GM19023 (cell line): ENCODE data around the gene ZFHX3.
"Not testable (repeated sequence)": the region's sequence is repeated elsewhere in the genome, so short reads cannot be mapped to it uniquely, and the experiment has no call there.

Experiments
- ATAC-seq: cut with Tn5 transposase; IDR thresholded peaks from one replicate; pipeline ENCODE4 v1.9.1; 2021; ENCODE audit warnings: mild to moderate bottlenecking, moderate library complexity; ENCODE audit not compliant: unreplicated experiment

The ZFHX3 gene, protein sequence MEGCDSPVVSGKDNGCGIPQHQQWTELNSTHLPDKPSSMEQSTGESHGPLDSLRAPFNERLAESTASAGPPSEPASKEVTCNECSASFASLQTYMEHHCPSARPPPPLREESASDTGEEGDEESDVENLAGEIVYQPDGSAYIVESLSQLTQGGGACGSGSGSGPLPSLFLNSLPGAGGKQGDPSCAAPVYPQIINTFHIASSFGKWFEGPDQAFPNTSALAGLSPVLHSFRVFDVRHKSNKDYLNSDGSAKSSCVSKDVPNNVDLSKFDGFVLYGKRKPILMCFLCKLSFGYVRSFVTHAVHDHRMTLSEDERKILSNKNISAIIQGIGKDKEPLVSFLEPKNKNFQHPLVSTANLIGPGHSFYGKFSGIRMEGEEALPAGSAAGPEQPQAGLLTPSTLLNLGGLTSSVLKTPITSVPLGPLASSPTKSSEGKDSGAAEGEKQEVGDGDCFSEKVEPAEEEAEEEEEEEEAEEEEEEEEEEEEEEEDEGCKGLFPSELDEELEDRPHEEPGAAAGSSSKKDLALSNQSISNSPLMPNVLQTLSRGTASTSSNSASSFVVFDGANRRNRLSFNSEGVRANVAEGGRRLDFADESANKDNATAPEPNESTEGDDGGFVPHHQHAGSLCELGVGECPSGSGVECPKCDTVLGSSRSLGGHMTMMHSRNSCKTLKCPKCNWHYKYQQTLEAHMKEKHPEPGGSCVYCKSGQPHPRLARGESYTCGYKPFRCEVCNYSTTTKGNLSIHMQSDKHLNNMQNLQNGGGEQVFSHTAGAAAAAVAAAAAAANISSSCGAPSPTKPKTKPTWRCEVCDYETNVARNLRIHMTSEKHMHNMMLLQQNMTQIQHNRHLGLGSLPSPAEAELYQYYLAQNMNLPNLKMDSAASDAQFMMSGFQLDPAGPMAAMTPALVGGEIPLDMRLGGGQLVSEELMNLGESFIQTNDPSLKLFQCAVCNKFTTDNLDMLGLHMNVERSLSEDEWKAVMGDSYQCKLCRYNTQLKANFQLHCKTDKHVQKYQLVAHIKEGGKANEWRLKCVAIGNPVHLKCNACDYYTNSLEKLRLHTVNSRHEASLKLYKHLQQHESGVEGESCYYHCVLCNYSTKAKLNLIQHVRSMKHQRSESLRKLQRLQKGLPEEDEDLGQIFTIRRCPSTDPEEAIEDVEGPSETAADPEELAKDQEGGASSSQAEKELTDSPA (N-terminal part only)

GRCh38 chr16:73047536-73048291, at the start of gene ZFHX3:
Gene ZFHX3, minus strand, starts transcription at chr16:73048128. Its CDS starts 87,983 bp downstream, at chr16:72960145.
- peak; percentile 74 for ATAC-seq

GRCh38 chr16:73096510-73096909, 48.6 kb upstream of the ZFHX3 start:
- no peak for ATAC-seq

DNA sequence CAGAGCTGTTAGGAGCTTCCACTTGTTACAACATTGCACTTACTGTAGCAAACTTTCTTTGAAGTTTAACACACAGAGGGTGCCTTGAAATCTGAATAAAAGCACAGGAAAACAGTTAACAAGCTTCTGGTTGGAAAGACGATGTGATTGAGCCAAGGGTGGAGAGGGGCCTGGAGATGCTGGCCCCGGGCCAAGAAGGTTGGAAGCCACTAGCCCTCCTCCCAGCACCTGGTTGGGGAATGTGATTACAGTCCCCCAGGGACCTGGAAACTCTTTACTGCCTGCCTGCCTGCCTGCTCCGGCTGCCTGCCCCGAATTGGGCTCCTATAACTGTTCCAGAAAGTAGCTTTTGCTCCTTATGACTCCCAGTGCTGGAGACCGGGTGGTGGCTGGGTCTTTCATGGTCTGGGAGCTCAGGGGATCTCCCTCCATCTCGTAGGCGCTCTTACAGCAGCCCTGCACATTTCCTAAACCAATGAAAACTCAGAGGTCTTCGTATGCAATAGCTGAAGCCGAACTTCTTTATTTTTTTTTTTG, 48.0 kb upstream of the ZFHX3 start:
- ATAC-seq: no peak

GRCh38 chr16:73095142-73095820, 47.4 kb upstream of the ZFHX3 start:
- ATAC-seq: no peak

- ATAC-seq: no peak
Observed at GRCh38 chr16:73094371-73094770, 46.4 kb upstream of the ZFHX3 start.

DNA sequence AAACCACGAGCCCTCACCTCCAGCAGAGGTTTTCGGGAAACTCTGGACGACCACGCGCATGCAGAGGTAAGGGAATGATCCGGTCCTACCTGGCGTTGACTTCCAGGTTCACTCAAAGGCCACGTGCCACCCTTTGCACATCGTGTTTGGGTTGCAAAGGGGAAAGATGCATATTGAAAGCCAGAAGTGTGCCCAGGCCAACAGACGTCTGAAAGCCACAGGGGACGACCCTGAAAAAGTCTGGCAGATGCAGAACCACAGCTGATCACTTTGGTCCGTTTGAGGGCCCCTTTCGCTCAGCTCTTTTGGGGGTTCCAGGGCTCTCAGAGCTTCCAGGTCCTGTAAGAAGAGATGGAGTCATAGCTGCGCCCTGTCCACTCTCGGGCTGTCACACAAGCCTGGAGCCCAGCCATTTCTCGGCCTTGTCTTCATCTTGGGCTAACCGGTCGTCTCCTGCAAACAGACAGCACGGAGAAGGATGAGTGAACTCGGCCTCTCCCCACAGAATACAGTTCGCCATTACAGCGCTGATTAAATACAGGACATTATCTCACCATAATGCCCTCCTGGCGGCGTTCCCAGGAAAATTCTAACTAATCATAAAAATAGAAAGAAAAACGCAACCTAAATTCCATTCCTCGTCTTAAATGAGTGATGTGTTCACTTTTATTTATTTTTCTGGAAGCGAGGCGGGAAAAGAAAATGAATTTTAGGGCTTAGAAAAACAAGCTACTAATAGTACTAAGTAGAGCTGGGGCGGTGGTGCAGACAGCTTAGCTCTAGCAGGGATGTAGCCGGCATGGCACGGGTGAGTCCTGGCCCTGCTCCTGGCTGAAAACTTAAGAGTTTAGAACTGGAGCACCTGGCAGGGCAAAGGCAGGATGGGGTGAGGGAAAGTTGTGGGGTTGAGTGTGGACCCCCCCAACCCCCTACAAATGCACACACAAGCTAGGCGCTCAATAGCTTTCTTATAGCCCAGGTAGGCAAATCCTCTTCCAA, 45.5 kb upstream of the ZFHX3 start:
- ATAC-seq: no peak

DNA sequence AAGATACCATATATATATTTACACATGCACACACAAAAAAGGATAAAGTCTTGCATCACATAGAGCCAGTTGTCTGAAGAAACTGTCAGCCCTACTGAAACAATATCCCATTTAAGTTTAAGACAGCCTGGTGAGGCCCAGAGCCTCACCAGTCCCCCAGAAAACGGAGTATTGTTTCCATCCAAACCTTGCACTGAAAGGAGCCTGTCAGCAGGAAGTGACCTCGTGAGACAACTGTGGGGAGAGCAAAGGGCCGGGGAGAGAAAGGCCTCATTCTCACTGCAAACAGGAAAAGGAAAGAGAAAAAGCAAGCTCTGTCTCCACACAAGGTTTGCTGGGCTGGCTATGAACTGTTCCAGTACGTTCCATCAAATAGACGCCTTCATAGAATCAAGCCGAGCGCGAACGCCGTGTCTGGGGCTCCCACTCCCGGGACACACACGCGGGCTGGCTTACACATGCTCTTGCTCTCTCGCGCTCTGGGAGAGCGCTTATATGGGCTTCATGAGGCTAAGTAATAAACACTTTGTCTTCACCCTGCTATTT, 44.4 kb upstream of the ZFHX3 start:
- ATAC-seq: no peak

DNA sequence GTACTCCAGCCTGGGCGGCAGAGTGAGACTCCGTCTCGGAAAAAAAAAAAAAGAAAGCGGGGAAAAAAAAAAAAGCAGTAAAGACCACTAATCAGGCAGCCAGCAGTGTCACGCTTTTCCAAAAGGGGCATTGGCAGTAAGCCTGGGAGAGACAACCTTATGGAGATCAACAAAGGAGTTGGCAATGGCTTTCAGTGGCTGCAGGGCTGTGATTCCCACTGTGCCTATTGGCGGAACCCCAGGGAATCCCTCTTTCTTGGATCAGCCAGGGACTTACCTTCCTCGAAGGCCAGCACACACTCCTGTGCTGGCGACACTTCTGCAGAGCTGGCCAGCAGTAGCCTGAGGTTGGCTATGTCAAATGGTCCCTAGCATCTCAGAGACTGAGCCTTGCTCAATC, 43.2 kb upstream of the ZFHX3 start:
- ATAC-seq: no peak

DNA sequence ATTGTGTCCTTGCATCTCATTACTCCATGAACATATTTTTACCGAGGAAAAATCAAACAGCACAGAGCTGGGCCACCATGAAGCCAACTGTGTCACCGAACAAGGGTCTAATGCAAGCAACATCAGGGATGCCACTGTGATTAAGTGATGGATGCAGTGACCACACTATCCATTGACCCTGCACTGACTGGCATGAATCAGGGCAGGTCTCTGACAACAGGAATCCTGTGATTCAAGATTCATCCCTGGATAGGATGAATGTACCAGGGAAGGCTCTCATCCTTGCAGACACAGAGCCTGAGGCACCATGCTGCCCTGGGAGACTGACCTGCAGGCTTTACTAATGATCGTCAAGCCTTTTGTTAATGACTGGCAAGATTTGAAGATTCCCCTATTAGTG, 41.5 kb upstream of the ZFHX3 start:
- no peak for ATAC-seq

GRCh38 chr16:73086108-73086507, 38.2 kb upstream of the ZFHX3 start:
- no peak for ATAC-seq

DNA sequence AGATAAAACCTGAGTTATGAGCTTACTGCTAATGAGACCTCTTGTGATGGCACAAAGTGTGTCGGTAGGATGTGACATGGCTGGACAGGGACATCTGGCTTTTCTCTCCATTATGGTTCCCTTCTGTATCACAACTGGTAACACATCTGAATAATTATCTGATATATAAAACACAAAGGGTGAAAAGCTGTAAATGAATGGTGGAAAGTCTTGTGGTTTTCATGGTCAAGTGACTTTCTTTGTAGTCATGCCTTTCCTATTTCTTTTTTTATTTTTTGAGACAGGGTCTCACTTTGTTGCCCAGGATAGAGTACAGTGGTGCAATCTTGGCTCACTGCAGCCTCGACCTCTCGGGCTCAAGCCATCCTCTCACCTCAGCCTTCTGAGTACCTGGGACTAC, 35.3 kb upstream of the ZFHX3 start:
- ATAC-seq: no peak

DNA sequence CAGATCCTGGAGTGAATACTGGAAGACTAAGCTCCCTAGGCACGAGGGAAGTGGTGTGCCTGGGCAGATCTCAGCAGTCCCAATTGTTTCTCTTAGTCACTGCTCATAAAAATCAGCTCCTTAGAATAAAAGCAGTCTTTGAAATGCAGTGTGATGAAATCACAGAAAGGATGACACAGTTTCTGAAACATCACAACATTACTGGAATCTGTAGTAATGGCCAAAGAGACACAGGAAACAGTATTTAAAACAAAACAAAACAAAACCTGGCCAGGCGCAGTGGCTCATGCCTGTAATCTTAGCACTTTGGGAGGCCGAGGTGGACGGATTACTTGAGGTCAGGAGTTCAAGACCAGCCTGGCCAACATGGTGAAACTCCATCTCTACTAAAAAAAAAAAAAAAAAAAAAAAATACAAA, 34.7 kb upstream of the ZFHX3 start:
- not testable (repeated sequence) for ATAC-seq

DNA sequence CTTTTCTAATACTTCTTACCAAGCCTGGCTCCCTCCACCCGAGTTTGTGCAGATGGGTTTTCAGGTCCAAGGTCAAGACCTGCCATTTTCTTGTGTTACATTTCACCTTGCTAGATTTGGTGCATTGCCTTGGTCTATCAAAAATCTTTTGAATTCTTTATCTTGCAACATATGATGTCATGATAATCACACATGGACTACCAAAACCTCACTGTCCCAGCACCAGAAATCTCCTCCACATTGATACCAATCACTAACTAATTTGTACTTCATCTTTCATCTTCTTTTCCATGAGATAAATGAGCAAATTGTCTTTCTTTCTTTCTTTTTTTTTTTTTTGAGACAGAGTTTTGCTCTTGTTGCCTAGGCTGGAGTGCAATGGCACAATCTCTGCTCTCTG, 33.0 kb upstream of the ZFHX3 start:
- no peak for ATAC-seq

- ATAC-seq: no peak
Observed at GRCh38 chr16:73076324-73076810, 28.4 kb upstream of the ZFHX3 start.

GRCh38 chr16:73074382-73074781, 26.5 kb upstream of the ZFHX3 start:
- no peak for ATAC-seq

DNA sequence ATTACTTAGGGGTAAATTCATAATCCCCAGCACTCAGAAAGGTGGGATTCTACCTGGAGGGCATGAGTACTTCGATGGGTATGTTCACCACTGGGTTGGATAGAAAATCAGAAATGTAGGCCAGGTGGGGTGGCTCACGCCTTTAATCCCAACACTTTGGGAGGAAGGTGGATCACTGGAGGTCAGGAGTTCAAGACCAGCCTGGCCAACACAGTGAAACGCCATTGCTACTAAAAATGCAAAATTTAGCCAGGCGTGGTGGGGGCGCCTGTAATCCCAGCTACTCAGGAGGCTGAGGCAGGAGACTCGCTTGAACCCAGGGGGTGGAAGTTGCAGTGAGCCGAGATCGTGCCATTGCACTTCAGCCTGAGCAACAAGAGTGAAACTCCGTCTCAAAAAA, 24.1 kb upstream of the ZFHX3 start:
- not testable (repeated sequence) for ATAC-seq

DNA sequence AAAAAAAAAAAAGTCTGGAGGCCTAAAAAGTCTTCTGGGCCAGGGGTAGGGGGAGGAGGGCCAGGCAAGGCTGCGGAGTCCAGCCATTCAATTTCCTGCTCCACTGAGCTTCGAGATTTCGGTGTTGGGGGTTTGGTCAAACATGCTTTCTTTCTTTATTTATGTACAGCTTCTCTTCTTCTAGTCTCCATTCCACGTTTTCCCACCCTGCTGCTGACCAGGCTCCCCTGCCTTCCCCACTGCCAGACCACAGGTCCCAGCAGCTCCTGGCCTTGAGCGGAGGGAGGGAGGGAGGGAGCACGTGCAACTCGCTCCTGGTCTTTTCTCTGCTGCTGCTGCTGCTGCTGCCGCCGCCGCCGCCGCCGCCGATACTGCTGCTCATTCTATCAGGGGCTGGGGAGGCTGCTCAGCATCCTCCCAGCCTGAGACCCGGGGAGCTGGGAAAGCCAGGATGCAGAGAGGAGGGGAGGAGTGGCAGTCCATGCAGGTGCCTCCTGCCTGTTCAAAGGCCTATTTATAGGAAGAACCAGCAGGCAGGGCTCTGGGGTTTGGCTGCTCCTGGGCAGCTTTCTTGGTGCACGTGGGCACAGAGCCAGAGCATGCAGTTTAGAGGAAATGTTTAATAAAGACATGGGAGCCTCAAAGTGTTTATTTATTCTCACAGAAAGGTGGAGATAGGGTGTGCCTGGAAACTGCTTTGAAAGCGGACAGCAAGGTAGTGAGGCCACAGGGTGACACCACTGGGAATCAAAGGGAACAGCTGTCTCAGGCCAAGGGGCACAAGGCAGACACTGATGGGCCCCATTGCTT, 23.4 kb upstream of the ZFHX3 start:
- no peak for ATAC-seq
